IMR-90 (cell line): ENCODE measurements around the gene NRF1. TPM values are rescaled to one million over a fixed set of nuclear protein-coding genes. Genes with fewer than 3 reads are reported as not detected.
A peak's percentile ranks its signal among the peaks of the same experiment; 100 is the strongest.

Experiments
- ATAC-seq: fragments of 200-7000 bp; cut with Tn5 transposase; 2 replicates; pipeline ENCODE4 v1.9.1; 2020; ENCODE audit warnings: low read depth, mild to moderate bottlenecking, moderate library complexity
- BruUV-seq: library from RNA; stranded (reverse); fragments of 400-500 nt; replicated peaks from 2 replicates; lab custom pipeline; 2021; lab: Mats Ljungman, UMichigan
- CTCF ChIA-PET: fragments of 300-600 bp; formaldehyde crosslinking; extraction: SDS; loops from one replicate; lab custom pipeline; 2021; ENCODE audit warnings: antibody characterized with exemption; lab: Yijun Ruan, JAX
- POLR2A ChIA-PET: fragments of 300-600 bp; sonication (Branson Sonifier 250); formaldehyde crosslinking; loops from one replicate; lab custom pipeline; 2022; ENCODE audit warnings: antibody characterized with exemption; ENCODE audit not compliant: unreplicated experiment; lab: Charles Lee
- DNase-seq: peaks from one replicate; pipeline ENCODE4 v3.0.0; 2013
- H2AFZ ChIP-seq: replicated peaks from 2 replicates; pipeline ENCODE3; 2013; ENCODE audit warnings: low read length, mild to moderate bottlenecking; ENCODE audit not compliant: poor library complexity
- H2AK5ac ChIP-seq: 2 replicates; pipeline ENCODE4 v1.6.1; 2013; ENCODE audit warnings: low read depth, low read length, inconsistent platforms
- H2AK9ac ChIP-seq: replicated peaks from 2 replicates; pipeline ENCODE3; 2013; ENCODE audit warnings: mild to moderate bottlenecking, low read depth, low read length, moderate library complexity; ENCODE audit not compliant: poor library complexity
- H2BK120ac ChIP-seq: 2 replicates; pipeline ENCODE4 v1.6.1; 2013; ENCODE audit warnings: low read depth, low read length, inconsistent platforms
- H2BK15ac ChIP-seq: 3 replicates; pipeline ENCODE4 v1.6.1; 2013; ENCODE audit warnings: low read depth, low read length, inconsistent platforms
- H2BK20ac ChIP-seq: 2 replicates; pipeline ENCODE4 v1.6.1; 2013; ENCODE audit warnings: low read depth, mild to moderate bottlenecking, inconsistent platforms, low read length, moderate library complexity
- H2BK5ac ChIP-seq: 2 replicates; pipeline ENCODE4 v1.6.1; 2013; ENCODE audit warnings: mild to moderate bottlenecking, low read depth, low read length, inconsistent platforms; ENCODE audit not compliant: poor library complexity, severe bottlenecking
- H3K14ac ChIP-seq: replicated peaks from 2 replicates; pipeline ENCODE4 v1.6.1; 2013; ENCODE audit warnings: low read depth, low read length, inconsistent platforms
- H3K18ac ChIP-seq: 2 replicates; pipeline ENCODE4 v1.6.1; 2013; ENCODE audit warnings: low read depth, low read length, control low read depth
- H3K23ac ChIP-seq: 2 replicates; pipeline ENCODE4 v1.6.1; 2013; ENCODE audit warnings: low read depth, low read length, inconsistent platforms
- H3K27ac ChIP-seq: 2 replicates; pipeline ENCODE4 v1.5.1; 2013; ENCODE audit warnings: mild to moderate bottlenecking, control low read depth, low read length; ENCODE audit not compliant: insufficient read depth
- H3K27me3 ChIP-seq: 2 replicates; pipeline ENCODE4 v1.6.1; 2013; ENCODE audit warnings: low read length; ENCODE audit not compliant: control insufficient read depth, insufficient read depth
- H3K36me3 ChIP-seq: 2 replicates; pipeline ENCODE4 v1.6.1; 2013; ENCODE audit warnings: low read length, mixed read lengths; ENCODE audit not compliant: control insufficient read depth, insufficient read depth
- H3K4ac ChIP-seq: 2 replicates; pipeline ENCODE4 v1.6.1; 2013; ENCODE audit warnings: low read depth, low read length, inconsistent platforms
- H3K4me1 ChIP-seq: 2 replicates; pipeline ENCODE4 v1.6.1; 2013; ENCODE audit warnings: low read length, mixed read lengths; ENCODE audit not compliant: control insufficient read depth, insufficient read depth
- H3K4me2 ChIP-seq: 2 replicates; pipeline ENCODE4 v1.6.1; 2013; ENCODE audit warnings: low read depth, mild to moderate bottlenecking, control low read depth, low read length, moderate library complexity
- H3K4me3 ChIP-seq: 2 replicates; pipeline ENCODE4 v1.5.1; 2013; ENCODE audit warnings: low read depth, mild to moderate bottlenecking, control low read depth, low read length, moderate library complexity; ENCODE audit not compliant: insufficient read depth
- H3K56ac ChIP-seq: 2 replicates; pipeline ENCODE4 v1.6.1; 2013; ENCODE audit warnings: low read length, inconsistent platforms; ENCODE audit not compliant: insufficient read depth; ENCODE audit errors: extremely low read depth
- H3K79me1 ChIP-seq, 2 experiments: 2 replicates each; pipeline ENCODE4 v1.6.1; 2013; ENCODE audit warnings: low read length in 2 of 2, inconsistent platforms in 1 of 2, low read depth in 1 of 2
- H3K9ac ChIP-seq: 2 replicates; pipeline ENCODE4 v1.6.1; 2013; ENCODE audit warnings: low read depth, low read length, control low read depth
- H3K9me1 ChIP-seq: 2 replicates; pipeline ENCODE4 v1.6.1; 2013; ENCODE audit warnings: low read length, inconsistent platforms; ENCODE audit not compliant: insufficient read depth
- H3K9me3 ChIP-seq: 2 replicates; pipeline ENCODE4 v1.6.1; 2013; ENCODE audit warnings: low read length; ENCODE audit not compliant: control insufficient read depth, insufficient read depth
- H4K20me1 ChIP-seq: 2 replicates; pipeline ENCODE4 v1.6.1; 2013; ENCODE audit warnings: low read length, inconsistent platforms; ENCODE audit not compliant: insufficient read depth
- H4K5ac ChIP-seq: 2 replicates; pipeline ENCODE4 v1.6.1; 2013; ENCODE audit warnings: mild to moderate bottlenecking, low read depth, low read length, control low read depth
- H4K8ac ChIP-seq, 2 experiments: 2 replicates each; pipeline ENCODE4 v1.6.1; 2013; ENCODE audit warnings: low read depth in 2 of 2, low read length in 2 of 2, control low read depth in 1 of 2, inconsistent platforms in 1 of 2
- H4K91ac ChIP-seq: 2 replicates; pipeline ENCODE4 v1.6.1; 2013; ENCODE audit warnings: low read depth, low read length, inconsistent platforms; ENCODE audit not compliant: insufficient read depth
- BHLHE40 ChIP-seq: fragments of 150-350 bp; IDR thresholded peaks from 2 replicates; pipeline ENCODE4 v1.6.1; 2016; ENCODE audit warnings: mild to moderate bottlenecking, low read depth, low read length
- CEBPB ChIP-seq: IDR thresholded peaks from 2 replicates; pipeline ENCODE4 v1.6.1; 2012; ENCODE audit warnings: low read depth, low read length, improper control_type of control experiment
- FOS ChIP-seq: fragments of 150-350 bp; IDR thresholded peaks from 2 replicates; pipeline ENCODE4 v1.6.1; 2016; ENCODE audit warnings: low read depth, low read length
- MAFK ChIP-seq: IDR thresholded peaks from 2 replicates; pipeline ENCODE4 v1.6.1; 2012; ENCODE audit warnings: low read depth, low read length, improper control_type of control experiment
- MAZ ChIP-seq: IDR thresholded peaks from 2 replicates; pipeline ENCODE4 v1.6.1; 2012; ENCODE audit warnings: low read depth, mild to moderate bottlenecking, low read length, improper control_type of control experiment, moderate library complexity, borderline replicate concordance
- MXI1 ChIP-seq: IDR thresholded peaks from 2 replicates; pipeline ENCODE4 v1.6.1; 2012; ENCODE audit warnings: low read depth, mild to moderate bottlenecking, low read length, moderate library complexity, borderline replicate concordance
- NFE2L2 ChIP-seq: fragments of 150-350 bp; IDR thresholded peaks from 2 replicates; pipeline ENCODE4 v1.6.1; 2016; ENCODE audit warnings: low read depth, mild to moderate bottlenecking, low read length
- POLR2A ChIP-seq: IDR thresholded peaks from 2 replicates; pipeline ENCODE4 v1.6.1; 2012; ENCODE audit warnings: mild to moderate bottlenecking, low read depth, low read length
- RCOR1 ChIP-seq: IDR thresholded peaks from 2 replicates; pipeline ENCODE4 v1.6.1; 2012; ENCODE audit warnings: mild to moderate bottlenecking, low read length, improper control_type of control experiment; ENCODE audit not compliant: insufficient replicate concordance
- RFX5 ChIP-seq: IDR thresholded peaks from 2 replicates; pipeline ENCODE4 v1.8.0; 2012; ENCODE audit warnings: low read depth, mild to moderate bottlenecking, low read length, moderate library complexity
- SMC3 ChIP-seq: fragments of 150-350 bp; IDR thresholded peaks from 2 replicates; pipeline ENCODE4 v1.6.1; 2016; ENCODE audit warnings: low read depth, mild to moderate bottlenecking, antibody characterized with exemption, low read length, moderate library complexity
- WGBS, 2 experiments: methylation state at CpG; one replicate each; pipeline versions ENCODE4 v1.1.5 to v1.1.7; 2013; ENCODE audit warnings: missing lambda C conversion rate in 2 of 2; ENCODE audit not compliant: insufficient read length in 1 of 2; ENCODE audit errors: extremely low coverage in 2 of 2; 5-methylcytosine and 5-hydroxymethylcytosine counted together
- dilution Hi-C: fragments of 300-500 bp; cut with HindIII; formaldehyde crosslinking; loops from one replicate; pipeline ENCODE4 v1.14.3; 2018; ENCODE audit warnings: low sequenced_read_pairs; ENCODE audit not compliant: unreplicated experiment
- in situ Hi-C: fragments of 300-500 bp; cut with MboI; formaldehyde crosslinking; loops from 3 replicates; pipeline ENCODE4 v1.14.3; 2019; ENCODE audit warnings: low sequenced_read_pairs, inconsistent platforms, mixed read lengths
- intact Hi-C: fragments of 100-400 bp; cut with micrococcal nuclease; formaldehyde crosslinking; loops from 2 replicates; pipeline ENCODE4 v1.10.0; 2022
- polyA plus RNA-seq, 3 experiments: library from polyadenylated mRNA; depleted of rRNA; stranded (reverse); fragments of >200 nt; gene quantifications; 2 replicates each; pipeline ENCODE4 v1.2.3, GENCODE V29; 2012; ENCODE audit warnings: low replicate concordance in 1 of 3
- total RNA-seq: library from RNA; depleted of rRNA; stranded (reverse); fragments of >200 nt; gene quantifications from 2 replicates; pipeline ENCODE4 v1.2.3, GENCODE V29; 2012
- TF ChIP-seq, protein P1 (sequence below): fragments of 150-350 bp; IDR thresholded peaks from 2 replicates; pipeline ENCODE4 v1.6.1; 2016; ENCODE audit warnings: low read depth, mild to moderate bottlenecking, low read length, moderate library complexity, borderline replicate concordance
- TF ChIP-seq, protein P2 (sequence below): fragments of 150-350 bp; IDR thresholded peaks from 2 replicates; pipeline ENCODE4 v1.6.1; 2017; ENCODE audit warnings: mild to moderate bottlenecking, antibody characterized with exemption, low read length, low read depth
- TF ChIP-seq, protein P3 (sequence below): conservative IDR thresholded peaks from 2 replicates; pipeline ENCODE4 v1.5.1; 2012; ENCODE audit warnings: mild to moderate bottlenecking, low read depth, low read length, improper control_type of control experiment

The NRF1 gene
- total and polyA plus RNA-seq, 2 of the 4 experiments (the other 2 are of a cell fraction) = 11.4 to 15.8 TPM

DNA sequence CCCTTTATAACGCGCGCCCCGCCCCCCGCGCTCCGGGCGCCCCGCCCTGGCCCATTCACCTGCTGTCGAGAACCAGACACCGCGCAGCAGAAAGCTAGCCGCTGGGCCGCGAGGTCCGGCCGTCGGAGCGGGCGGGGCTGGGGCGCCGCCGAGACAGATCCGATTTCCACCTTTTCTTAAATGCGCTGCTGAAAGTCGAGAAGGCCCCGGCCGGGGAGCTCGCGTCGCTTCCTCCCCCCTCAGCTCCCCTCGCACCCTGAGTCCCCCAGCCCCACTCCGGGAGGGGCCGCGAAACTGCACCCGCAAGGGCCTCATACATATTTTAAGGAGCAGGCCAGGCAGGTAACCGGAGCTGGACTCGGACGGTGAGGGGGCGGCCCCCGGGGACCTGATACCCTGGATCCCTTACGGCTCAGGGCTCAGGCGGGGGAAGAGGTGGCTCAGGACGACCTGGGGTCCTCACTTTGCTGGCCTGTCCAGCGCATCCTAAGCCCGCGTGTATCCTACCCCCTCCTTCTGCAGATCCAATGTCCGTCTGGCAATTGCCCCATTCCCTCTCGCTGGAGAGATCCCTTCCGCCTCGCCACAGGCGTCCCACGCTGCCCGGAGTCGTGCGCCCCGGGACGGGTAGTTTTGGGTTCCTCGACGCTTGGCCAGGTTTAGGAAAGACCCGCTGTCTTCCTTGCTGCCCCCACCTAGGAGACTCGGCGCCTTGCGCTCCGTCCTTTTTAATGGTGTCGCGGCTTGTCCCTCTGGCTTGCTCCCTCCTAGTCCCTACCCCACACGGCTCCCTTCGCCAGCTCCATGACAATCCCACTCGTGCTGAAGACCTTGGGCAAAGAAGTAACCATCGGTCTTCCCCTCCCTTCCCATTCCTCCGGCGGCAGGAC lies 170.7 kb downstream of the NRF1 start:
- Histone ChIP-seq H3K27ac (no peak overlapping the region), H2BK5ac (no peak overlapping the region), H3K4me1 (peaks cover 2% of the 10 kb centered on the region; the same call in 1 of the 2 replicates), H4K91ac (no peak overlapping the region), H3K36me3 (no peaks in the 10 kb centered on the region), H4K5ac (no peak overlapping the region), H3K9ac (no peak overlapping the region), H2AK5ac (no peak overlapping the region), H4K20me1 (peaks cover 38% of the 10 kb centered on the region), H3K23ac (peak overlapping the region; percentile 7; the same call in 1 of the 2 replicates), H2AK9ac (no peak overlapping the region), H4K8ac (no peak overlapping the region), H3K9me1 (no peaks in the 10 kb centered on the region), H3K9me3 (peaks cover 14% of the 10 kb centered on the region), H3K4me3 (no peak overlapping the region), H3K14ac (no peak overlapping the region), H2BK120ac (no peak overlapping the region), H3K4me2 (no peak overlapping the region), H3K56ac (no peak overlapping the region), H3K27me3 (peaks cover 96% of the 10 kb centered on the region), H3K79me1 (no peaks in the 10 kb centered on the region), H3K18ac (no peak overlapping the region), H3K4ac (no peak overlapping the region), H2BK20ac (no peak overlapping the region), H2BK15ac (no peak overlapping the region), H2AFZ (peak overlapping the region; percentile 1)
- dilution Hi-C loops (no loop called here), intact Hi-C loops (no loop called here), in situ Hi-C loops (no loop called here)
- CTCF ChIA-PET = interaction anchor here (0.6 to 0.7 kb wide), 2 partner anchors 61 to 864 kb away, joined by 3 to 15 read pairs; no protein-coding TSS in a partner anchor
- ATAC-seq = no peak
- WGBS, 2 experiments = 1% methylated on average over 43 of the region's 73 CpGs; no CpG with 5 or more reads in 1 of the 2 experiments
- DNase-seq = no peak
- POLR2A ChIA-PET = no interaction called here
- BruUV-seq = no TSS peak
- TF ChIP-seq MAZ (no peak), MXI1 (no peak), SMC3 (no peak), POLR2A (no peak), CEBPB (no peak), RFX5 (no peak), RCOR1 (no peak), FOS (no peak), NFE2L2 (no peak), BHLHE40 (no peak), MAFK (no peak)
- TF ChIP-seq, protein P1, sequence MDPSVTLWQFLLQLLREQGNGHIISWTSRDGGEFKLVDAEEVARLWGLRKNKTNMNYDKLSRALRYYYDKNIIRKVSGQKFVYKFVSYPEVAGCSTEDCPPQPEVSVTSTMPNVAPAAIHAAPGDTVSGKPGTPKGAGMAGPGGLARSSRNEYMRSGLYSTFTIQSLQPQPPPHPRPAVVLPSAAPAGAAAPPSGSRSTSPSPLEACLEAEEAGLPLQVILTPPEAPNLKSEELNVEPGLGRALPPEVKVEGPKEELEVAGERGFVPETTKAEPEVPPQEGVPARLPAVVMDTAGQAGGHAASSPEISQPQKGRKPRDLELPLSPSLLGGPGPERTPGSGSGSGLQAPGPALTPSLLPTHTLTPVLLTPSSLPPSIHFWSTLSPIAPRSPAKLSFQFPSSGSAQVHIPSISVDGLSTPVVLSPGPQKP = no peak
- TF ChIP-seq, protein P2, sequence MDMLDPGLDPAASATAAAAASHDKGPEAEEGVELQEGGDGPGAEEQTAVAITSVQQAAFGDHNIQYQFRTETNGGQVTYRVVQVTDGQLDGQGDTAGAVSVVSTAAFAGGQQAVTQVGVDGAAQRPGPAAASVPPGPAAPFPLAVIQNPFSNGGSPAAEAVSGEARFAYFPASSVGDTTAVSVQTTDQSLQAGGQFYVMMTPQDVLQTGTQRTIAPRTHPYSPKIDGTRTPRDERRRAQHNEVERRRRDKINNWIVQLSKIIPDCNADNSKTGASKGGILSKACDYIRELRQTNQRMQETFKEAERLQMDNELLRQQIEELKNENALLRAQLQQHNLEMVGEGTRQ = no peak
- TF ChIP-seq, protein P3, sequence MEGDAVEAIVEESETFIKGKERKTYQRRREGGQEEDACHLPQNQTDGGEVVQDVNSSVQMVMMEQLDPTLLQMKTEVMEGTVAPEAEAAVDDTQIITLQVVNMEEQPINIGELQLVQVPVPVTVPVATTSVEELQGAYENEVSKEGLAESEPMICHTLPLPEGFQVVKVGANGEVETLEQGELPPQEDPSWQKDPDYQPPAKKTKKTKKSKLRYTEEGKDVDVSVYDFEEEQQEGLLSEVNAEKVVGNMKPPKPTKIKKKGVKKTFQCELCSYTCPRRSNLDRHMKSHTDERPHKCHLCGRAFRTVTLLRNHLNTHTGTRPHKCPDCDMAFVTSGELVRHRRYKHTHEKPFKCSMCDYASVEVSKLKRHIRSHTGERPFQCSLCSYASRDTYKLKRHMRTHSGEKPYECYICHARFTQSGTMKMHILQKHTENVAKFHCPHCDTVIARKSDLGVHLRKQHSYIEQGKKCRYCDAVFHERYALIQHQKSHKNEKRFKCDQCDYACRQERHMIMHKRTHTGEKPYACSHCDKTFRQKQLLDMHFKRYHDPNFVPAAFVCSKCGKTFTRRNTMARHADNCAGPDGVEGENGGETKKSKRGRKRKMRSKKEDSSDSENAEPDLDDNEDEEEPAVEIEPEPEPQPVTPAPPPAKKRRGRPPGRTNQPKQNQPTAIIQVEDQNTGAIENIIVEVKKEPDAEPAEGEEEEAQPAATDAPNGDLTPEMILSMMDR = no peak
